NOMO-1 treated with dmso at 0.1 percent for 144 hours (cell line): ENCODE results near the gene CNNM2.
"Not testable (repeated sequence)": the region's sequence is repeated elsewhere in the genome, so short reads cannot be mapped to it uniquely, and the experiment has no call there.

ENCODE experiments used
- DNase-seq: peaks from one replicate; lab custom pipeline; 2025; ENCODE audit not compliant: unreplicated experiment; lab: John Stamatoyannopoulos, UW

CNNM2 gene

DNA sequence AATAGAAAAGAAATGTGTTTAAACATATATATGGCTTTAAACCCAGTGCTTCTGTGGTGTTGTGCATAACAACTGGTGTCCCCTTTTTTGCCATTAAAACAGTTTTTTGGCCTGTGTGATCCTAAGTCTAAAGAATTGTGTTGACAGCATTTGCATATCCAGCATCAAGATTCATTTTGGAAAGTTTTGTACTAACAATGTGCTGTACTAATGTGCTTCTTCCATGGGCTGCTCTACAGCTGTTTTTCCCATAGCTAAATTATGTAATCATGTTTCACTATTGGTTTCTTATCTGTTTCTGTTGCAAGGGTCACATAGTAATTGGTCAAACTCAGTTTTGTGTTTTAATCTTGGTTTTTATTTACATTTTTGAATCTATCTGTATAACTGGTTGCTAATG lies 5.5 kb downstream of the CNNM2 start:
- no peak for DNase-seq

- no peak for DNase-seq
Observed at GRCh38 chr10:102926842-102927241, 8.7 kb downstream of the CNNM2 start.

GRCh38 chr10:102927311-102928010 lies 9.4 kb downstream of the CNNM2 start:
- DNase-seq: peak; percentile 71

- DNase-seq: not testable (repeated sequence)
Observed at GRCh38 chr10:102928442-102928841, 10.3 kb downstream of the CNNM2 start.

GRCh38 chr10:102930720-102931119 lies 12.6 kb downstream of the CNNM2 start:
- no peak for DNase-seq

DNA sequence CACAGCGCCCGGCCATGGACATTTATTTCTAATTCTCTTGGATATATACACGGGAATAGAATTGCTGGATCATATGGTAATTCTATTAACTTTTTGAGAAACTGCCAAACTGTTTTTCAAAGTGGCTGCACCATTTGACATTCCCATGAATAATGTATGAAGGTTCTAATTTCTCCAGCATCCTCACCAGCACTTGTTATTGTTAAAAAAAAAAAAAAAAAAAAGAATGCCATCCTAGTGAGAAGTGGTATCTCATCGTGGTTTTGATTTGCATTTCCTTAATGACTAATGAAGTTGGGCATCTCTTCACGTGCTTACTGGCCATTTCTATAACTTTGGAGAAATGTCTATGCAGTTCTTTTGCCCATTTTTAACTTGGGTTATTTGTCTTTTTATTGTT lies 13.5 kb downstream of the CNNM2 start:
- no peak for DNase-seq

- DNase-seq: no peak
Observed at GRCh38 chr10:102935505-102935904, 17.4 kb downstream of the CNNM2 start.

DNA sequence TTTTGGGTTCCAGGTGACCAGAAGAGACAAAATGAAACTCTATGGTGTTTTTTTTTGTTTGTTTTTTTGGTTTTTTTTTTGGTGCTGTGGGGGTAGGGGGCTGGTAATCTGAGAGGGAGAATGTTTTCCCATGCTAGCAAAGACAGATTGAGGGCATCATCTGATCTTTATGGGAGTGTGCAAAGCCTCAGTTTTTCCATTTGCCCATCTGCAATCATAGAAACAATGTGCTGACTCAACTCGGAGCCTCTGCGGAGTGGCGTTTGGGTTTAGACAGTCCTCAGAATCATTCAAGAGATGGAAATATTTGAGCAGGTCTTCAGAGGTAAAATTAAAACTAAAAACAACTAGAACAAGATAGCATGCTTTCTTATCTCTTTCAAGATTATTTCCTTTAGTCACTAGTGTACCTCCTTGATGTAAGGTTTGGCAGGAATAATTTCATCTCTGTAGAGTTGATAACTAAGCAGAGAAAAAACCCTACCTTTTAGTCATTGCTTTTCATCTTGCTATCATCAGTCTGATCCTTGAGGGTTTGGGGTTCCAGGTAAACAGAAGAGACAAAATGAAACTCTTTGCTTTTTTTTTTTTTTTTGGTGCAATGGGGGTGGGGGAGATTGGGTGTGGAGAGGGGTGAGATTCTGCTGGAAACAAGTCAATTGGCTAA lies 18.0 kb downstream of the CNNM2 start:
- no peak for DNase-seq

GRCh38 chr10:102941401-102941800 lies 23.3 kb downstream of the CNNM2 start:
- no peak for DNase-seq

DNA sequence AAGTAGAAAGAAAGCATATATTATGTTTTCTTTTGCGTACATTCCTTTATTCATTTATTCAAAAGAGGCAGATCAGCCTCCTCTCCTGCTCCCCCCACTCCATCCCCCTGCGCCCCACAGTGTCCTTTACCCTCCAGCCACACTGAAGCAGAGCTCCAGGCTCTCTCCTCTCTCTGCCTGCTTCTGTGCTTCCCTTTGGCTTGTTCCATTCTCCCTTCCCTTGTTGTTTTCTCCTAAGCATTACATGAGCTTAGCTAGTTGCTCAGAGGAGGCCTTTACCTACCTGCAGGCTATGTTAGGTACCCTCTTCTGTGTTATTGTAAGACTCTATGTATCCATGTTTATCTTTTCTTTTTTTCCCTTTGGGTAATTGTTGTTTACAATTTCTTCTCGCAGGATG lies 27.4 kb downstream of the CNNM2 start:
- no peak for DNase-seq

- DNase-seq: no peak
Observed at GRCh38 chr10:102945962-102946361, 27.9 kb downstream of the CNNM2 start.

DNA sequence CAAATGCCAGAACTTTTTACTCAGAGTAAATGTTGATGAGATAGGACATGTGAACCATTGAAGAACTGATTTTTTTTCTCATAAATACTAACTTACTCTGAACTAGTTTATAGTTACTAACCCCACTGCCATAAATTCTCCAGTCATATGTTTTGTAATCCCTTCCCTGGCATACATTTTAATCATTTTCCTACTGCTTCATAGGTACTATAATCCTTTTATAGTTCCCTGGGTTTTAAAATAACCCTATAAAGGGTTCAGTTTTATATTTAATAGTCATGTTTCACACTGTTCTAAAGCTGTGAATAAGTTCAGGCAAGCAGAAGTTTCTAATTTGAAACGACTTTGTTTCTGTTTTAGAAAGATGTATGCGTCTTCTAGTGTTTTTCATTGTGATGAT lies 28.9 kb downstream of the CNNM2 start:
- no peak for DNase-seq

GRCh38 chr10:102948176-102948575 lies 30.1 kb downstream of the CNNM2 start:
- no peak for DNase-seq

DNA sequence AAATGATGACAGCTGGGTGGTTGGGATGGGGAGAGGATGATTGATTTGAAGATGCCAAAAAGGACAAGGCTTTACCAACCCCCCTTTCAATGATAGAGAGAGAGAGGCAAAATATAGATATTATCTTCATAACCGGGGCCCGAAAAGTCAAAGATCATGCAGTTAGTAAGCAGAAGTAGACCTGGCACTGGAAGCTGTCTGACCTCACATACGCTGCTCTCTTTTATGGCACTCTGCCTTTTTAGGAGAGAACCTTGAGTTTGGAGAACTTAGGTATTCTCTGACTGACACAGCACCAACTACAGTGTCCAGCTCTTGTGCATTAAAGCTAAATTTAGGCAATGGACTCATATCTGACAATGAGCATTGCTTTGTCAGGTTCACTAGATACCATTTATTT lies 30.7 kb downstream of the CNNM2 start:
- no peak for DNase-seq

- DNase-seq: no peak
Observed at GRCh38 chr10:102949916-102950315, 31.8 kb downstream of the CNNM2 start.

- DNase-seq: no peak
Observed at GRCh38 chr10:102951316-102951715, 33.2 kb downstream of the CNNM2 start.

DNA sequence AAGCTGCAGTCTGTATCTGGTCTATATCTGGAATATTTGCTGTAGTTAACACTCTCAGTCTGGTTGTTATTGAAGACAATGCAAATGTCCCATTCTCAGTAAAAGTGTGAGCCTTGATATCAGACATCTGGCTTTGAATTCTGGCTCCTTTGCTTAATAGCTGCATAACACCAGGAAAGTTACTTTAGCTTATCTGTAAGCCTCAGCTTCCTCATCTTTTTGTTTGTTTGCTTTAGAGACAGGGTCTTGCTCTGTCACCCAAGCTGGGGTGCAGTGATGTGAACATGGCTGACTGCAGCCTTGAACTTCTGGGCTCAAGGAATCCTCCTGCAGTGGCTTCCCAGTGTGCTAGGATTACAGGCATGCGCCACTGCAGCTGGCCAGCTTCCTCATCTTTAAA lies 41.3 kb downstream of the CNNM2 start:
- DNase-seq: no peak

DNA sequence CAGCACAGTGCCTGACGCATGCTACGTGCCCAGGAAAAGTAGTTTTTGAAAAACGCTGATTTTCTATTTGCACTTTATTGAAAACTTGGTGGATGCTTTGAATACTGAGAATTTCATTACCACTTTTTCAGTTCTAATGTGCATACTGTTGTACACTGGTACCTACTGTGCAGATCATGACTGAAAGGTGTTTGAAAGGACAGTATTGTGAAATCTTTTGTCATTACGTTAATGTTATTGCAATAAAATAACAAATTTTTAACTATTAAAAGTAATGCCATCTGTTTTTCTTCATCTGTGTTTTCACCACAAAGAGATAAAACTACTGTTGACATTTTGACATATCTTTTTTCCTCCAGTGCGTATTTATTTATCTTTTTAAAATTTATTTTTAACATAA lies 42.1 kb downstream of the CNNM2 start:
- no peak for DNase-seq

DNA sequence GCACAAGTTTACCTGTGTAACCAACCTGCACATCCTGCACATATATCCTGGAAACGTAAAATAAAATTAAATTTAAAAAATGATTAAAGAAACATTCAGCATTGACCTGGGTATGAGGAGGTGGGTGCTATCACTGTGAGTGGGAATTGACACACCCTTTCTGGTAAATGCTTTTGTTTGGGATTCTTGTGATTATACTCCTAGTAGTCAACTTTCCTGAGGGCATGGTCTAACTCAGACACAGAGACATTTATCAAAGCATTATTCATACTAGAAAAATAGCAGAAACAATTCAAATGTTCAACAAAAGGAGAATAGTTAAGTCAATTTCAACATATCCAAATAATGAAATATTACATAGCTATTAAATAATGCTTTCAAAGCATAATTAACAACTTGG lies 44.2 kb downstream of the CNNM2 start:
- DNase-seq: no peak

- no peak for DNase-seq
Observed at GRCh38 chr10:102962951-102963755, 45.1 kb downstream of the CNNM2 start.

- no peak for DNase-seq
Observed at GRCh38 chr10:102963756-102964025, 45.6 kb downstream of the CNNM2 start.

DNA sequence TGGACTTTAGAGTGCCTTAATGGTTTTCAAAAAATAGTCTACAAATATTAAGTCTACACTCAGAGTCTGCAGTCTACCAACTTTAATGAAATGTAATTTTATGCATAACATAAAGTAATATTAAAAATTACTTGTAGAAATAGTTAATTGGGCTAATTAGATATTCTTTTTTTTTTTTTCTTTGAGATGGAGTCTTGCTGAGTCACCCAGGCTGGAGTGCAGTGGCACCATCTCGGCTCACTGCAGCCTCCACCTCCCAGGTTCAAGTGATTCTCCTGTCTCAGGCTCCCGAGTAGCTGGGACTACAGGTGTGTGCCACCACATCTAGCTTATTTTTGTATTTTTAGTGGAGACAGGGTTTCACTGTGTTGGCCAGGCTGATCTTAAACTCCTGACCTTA lies 46.0 kb downstream of the CNNM2 start:
- DNase-seq: not testable (repeated sequence)
